ENCODE measurements around the gene SAE1. TPM values are rescaled to one million over a fixed set of nuclear protein-coding genes. Genes with fewer than 3 reads are reported as not detected.

The SAE1 gene
- total RNA-seq, 4 donors from 2014 or later: 27.3 to 85.4 (median 51.8) TPM

DNA sequence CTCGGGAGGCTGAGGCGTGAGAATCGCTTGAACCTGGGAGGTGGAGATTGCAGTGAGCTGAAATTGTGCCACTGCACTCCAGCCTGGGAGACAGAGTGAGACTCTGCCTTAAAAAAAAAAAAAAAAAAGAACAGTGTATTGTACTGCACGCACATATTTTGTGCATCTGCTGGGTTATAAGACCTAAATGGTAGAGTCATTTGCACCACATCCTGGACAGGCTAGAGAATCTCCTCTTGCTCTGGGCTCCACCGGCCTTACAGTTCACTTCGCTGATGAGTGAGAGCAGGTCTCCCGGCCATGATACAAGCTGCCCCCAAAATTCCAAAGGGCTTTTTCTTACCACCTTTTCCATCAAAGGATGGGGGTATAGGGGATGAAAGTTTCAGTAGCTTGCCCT lies 7.2 kb upstream of the SAE1 start:
- Histone ChIP-seq H3K9me3 (no peaks in the 10 kb centered on the region), H3K4me3 (no peak overlapping the region), H3K4me1 (peaks cover 0 to 9% (median 5%) of the 10 kb centered on the region in 4 donors), H3K27me3 (no peaks in the 10 kb centered on the region), H3K36me3 (no peaks in the 10 kb centered on the region), H3K27ac (no peak overlapping the region)
- 93% methylated on average over 7 of the region's 7 CpGs; no CpG with 5 or more reads in 1 of the 2 donors for WGBS, 2 donors (ENCODE audit: low coverage in 1 of 2)
- DNase-seq: no peak
- in situ Hi-C loops (cut with MboI; ENCODE audit: low pct_ligation_motif_present in 1 of 4, low pct_unique_long_range_greater_than_20kb in 1 of 4, low sequenced_read_pairs in 3 of 4) (loop anchor here in 1 of 4 donors (10.0 kb wide), 1 partner anchor 49 kb away; no protein-coding TSS in a partner anchor), intact Hi-C loops (cut with DNase I; ENCODE audit: low total_unique reads) (loop anchor here (5.0 kb wide), 2 partner anchors 46 to 1124 kb away; no protein-coding TSS in a partner anchor)
- TF ChIP-seq EP300 (IDR thresholded peaks at IDR 0.05; ENCODE audit: low read depth) (no peak), POLR2A (IDR thresholded peaks at IDR 0.05) (no peak), POLR2AphosphoS5 (IDR thresholded peaks at IDR 0.05) (no peak)
- TF ChIP-seq, protein P1, sequence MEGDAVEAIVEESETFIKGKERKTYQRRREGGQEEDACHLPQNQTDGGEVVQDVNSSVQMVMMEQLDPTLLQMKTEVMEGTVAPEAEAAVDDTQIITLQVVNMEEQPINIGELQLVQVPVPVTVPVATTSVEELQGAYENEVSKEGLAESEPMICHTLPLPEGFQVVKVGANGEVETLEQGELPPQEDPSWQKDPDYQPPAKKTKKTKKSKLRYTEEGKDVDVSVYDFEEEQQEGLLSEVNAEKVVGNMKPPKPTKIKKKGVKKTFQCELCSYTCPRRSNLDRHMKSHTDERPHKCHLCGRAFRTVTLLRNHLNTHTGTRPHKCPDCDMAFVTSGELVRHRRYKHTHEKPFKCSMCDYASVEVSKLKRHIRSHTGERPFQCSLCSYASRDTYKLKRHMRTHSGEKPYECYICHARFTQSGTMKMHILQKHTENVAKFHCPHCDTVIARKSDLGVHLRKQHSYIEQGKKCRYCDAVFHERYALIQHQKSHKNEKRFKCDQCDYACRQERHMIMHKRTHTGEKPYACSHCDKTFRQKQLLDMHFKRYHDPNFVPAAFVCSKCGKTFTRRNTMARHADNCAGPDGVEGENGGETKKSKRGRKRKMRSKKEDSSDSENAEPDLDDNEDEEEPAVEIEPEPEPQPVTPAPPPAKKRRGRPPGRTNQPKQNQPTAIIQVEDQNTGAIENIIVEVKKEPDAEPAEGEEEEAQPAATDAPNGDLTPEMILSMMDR (IDR thresholded peaks at IDR 0.05): no peak

- 0 to 34% methylated on average over 1 to 8 of the region's 8 CpGs for WGBS, 2 donors (ENCODE audit: low coverage in 1 of 2)
- H3K27me3 ChIP-seq: no peaks in the 10 kb centered on the region
- in situ Hi-C loops (cut with MboI; ENCODE audit: low pct_ligation_motif_present in 1 of 4, low pct_unique_long_range_greater_than_20kb in 1 of 4, low sequenced_read_pairs in 3 of 4) (loop anchor here (5.0 to 10.0 kb wide), 2 partner anchors 48 to 50 kb away; no protein-coding TSS in a partner anchor), intact Hi-C loops (cut with DNase I; ENCODE audit: low total_unique reads) (loop anchor here (5.0 kb wide), 2 partner anchors 48 to 1122 kb away; no protein-coding TSS in a partner anchor)
- peak overlapping the region in 3 of 4 donors; percentile 25 to 49 (median 29) for H3K27ac ChIP-seq
- no peaks in the 10 kb centered on the region for H3K36me3 ChIP-seq
- H3K4me1 ChIP-seq: peaks cover 0 to 9% (median 5%) of the 10 kb centered on the region in 4 donors
- no peak overlapping the region for H3K4me3 ChIP-seq
- TF ChIP-seq EP300 (IDR thresholded peaks at IDR 0.05; ENCODE audit: low read depth) (no peak), POLR2A (IDR thresholded peaks at IDR 0.05) (no peak), POLR2AphosphoS5 (IDR thresholded peaks at IDR 0.05) (no peak)
- TF ChIP-seq, protein P1 (IDR thresholded peaks at IDR 0.05): peak; percentile 70 to 93 (median 83)
- no peaks in the 10 kb centered on the region for H3K9me3 ChIP-seq
- DNase-seq: no peak
Measured at GRCh38 chr19:47124937-47125668, 5.5 kb upstream of the SAE1 start.

GRCh38 chr19:47125669-47125938 lies 5.0 kb upstream of the SAE1 start:
- no peak overlapping the region for H3K4me3 ChIP-seq
- intact Hi-C loops (cut with DNase I; ENCODE audit: low total_unique reads) (no loop called here), in situ Hi-C loops (cut with MboI; ENCODE audit: low pct_ligation_motif_present in 1 of 4, low pct_unique_long_range_greater_than_20kb in 1 of 4, low sequenced_read_pairs in 3 of 4) (loop anchor here (5.0 to 10.0 kb wide), 2 partner anchors 48 to 51 kb away; no protein-coding TSS in a partner anchor)
- no peaks in the 10 kb centered on the region for H3K36me3 ChIP-seq
- H3K9me3 ChIP-seq: no peaks in the 10 kb centered on the region
- no peaks in the 10 kb centered on the region for H3K27me3 ChIP-seq
- no peak for TF ChIP-seq POLR2AphosphoS5 (IDR thresholded peaks at IDR 0.05)
- TF ChIP-seq, protein P1 (IDR thresholded peaks at IDR 0.05): no peak
- TF ChIP-seq EP300 (IDR thresholded peaks at IDR 0.05; ENCODE audit: low read depth): no peak
- TF ChIP-seq POLR2A (IDR thresholded peaks at IDR 0.05): no peak
- peaks cover 0 to 14% (median 5%) of the 10 kb centered on the region in 4 donors for H3K4me1 ChIP-seq
- no peak for DNase-seq
- peak overlapping the region in 2 of 4 donors; percentile 25 to 29 for H3K27ac ChIP-seq

GRCh38 chr19:47129579-47129978 lies 1.1 kb upstream of the SAE1 start:
- in situ Hi-C loops (cut with MboI; ENCODE audit: low pct_ligation_motif_present in 1 of 4, low pct_unique_long_range_greater_than_20kb in 1 of 4, low sequenced_read_pairs in 3 of 4): loop anchor here (5.0 to 10.0 kb wide), 2 partner anchors 52 to 55 kb away; no protein-coding TSS in a partner anchor
- no peak for DNase-seq
- TF ChIP-seq POLR2AphosphoS5 (IDR thresholded peaks at IDR 0.05) (no peak), POLR2A (IDR thresholded peaks at IDR 0.05) (no peak), EP300 (IDR thresholded peaks at IDR 0.05; ENCODE audit: low read depth) (no peak)
- TF ChIP-seq, protein P1 (IDR thresholded peaks at IDR 0.05): no peak
- no peaks in the 10 kb centered on the region for H3K27me3 ChIP-seq
- no peak overlapping the region for H3K4me3 ChIP-seq
- no peak overlapping the region for H3K27ac ChIP-seq
- H3K9me3 ChIP-seq: no peaks in the 10 kb centered on the region
- 93 to 100% methylated on average over 4 of the region's 4 CpGs for WGBS, 2 donors (ENCODE audit: low coverage in 1 of 2)
- intact Hi-C loops (cut with DNase I; ENCODE audit: low total_unique reads): no loop called here
- peaks cover 0 to 31% (median 17%) of the 10 kb centered on the region in 4 donors for H3K4me1 ChIP-seq
- H3K36me3 ChIP-seq: no peaks in the 10 kb centered on the region
